GM12878 (cell line): ENCODE measurements around the gene TPRKB. TPM values are rescaled to one million over a fixed set of nuclear protein-coding genes. Genes with fewer than 3 reads are reported as not detected.
A peak's percentile ranks its signal among the peaks of the same experiment; 100 is the strongest.

Experiments
- BACH1 ChIP-seq: fragments of 450-650 bp; IDR thresholded peaks from 2 replicates; pipeline ENCODE4 v1.6.1; 2017; ENCODE audit warnings: mild to moderate bottlenecking, borderline replicate concordance
- CHD1 ChIP-seq: IDR thresholded peaks from 2 replicates; pipeline ENCODE4 v1.6.1; 2012; ENCODE audit warnings: low read depth, low read length, improper control_type of control experiment
- ESRRA ChIP-seq: IDR thresholded peaks from 2 replicates; pipeline ENCODE4 v1.6.1; 2012; ENCODE audit warnings: mild to moderate bottlenecking, low read length, improper control_type of control experiment
- KLF5 ChIP-seq: fragments of 450-650 bp; IDR thresholded peaks from 2 replicates; pipeline ENCODE4 v1.6.1; 2014; ENCODE audit warnings: mild to moderate bottlenecking; ENCODE audit not compliant: partially characterized antibody
- MXI1 ChIP-seq: fragments of 150-350 bp; IDR thresholded peaks from 2 replicates; pipeline ENCODE4 v1.6.1; 2011; ENCODE audit warnings: low read depth, mild to moderate bottlenecking, inconsistent platforms, low read length, improper control_type of control experiment
- PML ChIP-seq: IDR thresholded peaks from 2 replicates; pipeline ENCODE4 v1.6.1; 2012; ENCODE audit warnings: low read length, inconsistent platforms
- RB1 ChIP-seq: fragments of 450-650 bp; formaldehyde crosslinking; IDR thresholded peaks from 2 replicates; pipeline ENCODE4 v1.6.1; 2017; ENCODE audit warnings: mild to moderate bottlenecking, borderline replicate concordance
- SIN3A ChIP-seq: IDR thresholded peaks from 2 replicates; pipeline ENCODE4 v1.6.1; 2012; ENCODE audit warnings: low read depth, low read length, improper control_type of control experiment
- polyA plus RNA-seq, 11 experiments: library from polyadenylated mRNA; depleted of rRNA in 4 of 11; unstranded in 6 of 11; stranded (reverse) in 5 of 11; fragments of >200 nt; fragmentation: Nextera tagmentation in 4 of 11; fragmentation: Illumina TruSeq in 1 of 11; extraction: Ambion mirVana in 4 of 11; extraction: Trizol in 1 of 11; gene quantifications; 1 replicate in 1 of 11; 2 replicates in 10 of 11; pipeline versions ENCODE4 v1.2.1 to v1.2.3, GENCODE V29; 2011 to 2016; ENCODE audit warnings: inconsistent platforms in 2 of 11, missing spikeins in 2 of 11, low read depth in 1 of 11
- total RNA-seq, 4 experiments: library from RNA; depleted of rRNA in 3 of 4; stranded (reverse); fragments of >200 nt in 3 of 4; fragmentation: Illumina TruSeq in 1 of 4; extraction: Trizol in 1 of 4; gene quantifications; 2 replicates each; pipeline versions ENCODE4 v1.2.1 to v1.2.3, GENCODE V29; 2013 to 2021
- TF ChIP-seq, protein P1 (sequence below): IDR thresholded peaks from 2 replicates; pipeline ENCODE4 v1.6.1; 2012; ENCODE audit warnings: low read depth, low read length, improper control_type of control experiment
- TF ChIP-seq, protein P2 (sequence below): fragments of 450-650 bp; formaldehyde crosslinking; IDR thresholded peaks from 2 replicates; pipeline ENCODE4 v1.4.0; 2022; ENCODE audit warnings: mild to moderate bottlenecking, moderate library complexity
- TF ChIP-seq, protein P3 (sequence below): IDR thresholded peaks from 2 replicates; pipeline ENCODE4 v1.6.1; 2012; ENCODE audit warnings: mild to moderate bottlenecking, low read depth, low read length
- TF ChIP-seq, protein P4 (sequence below): fragments of 450-650 bp; conservative IDR thresholded peaks from 2 replicates; pipeline ENCODE4 v1.6.1; 2017; ENCODE audit warnings: mild to moderate bottlenecking, moderate library complexity
- TF ChIP-seq, protein P5 (sequence below): fragments of 450-650 bp; IDR thresholded peaks from 2 replicates; pipeline ENCODE4 v1.6.1; 2018; ENCODE audit warnings: mild to moderate bottlenecking, low read depth, moderate library complexity; ENCODE audit not compliant: partially characterized antibody

The TPRKB gene
- total and polyA plus RNA-seq, 10 of the 15 experiments (the other 5 are each of a cell fraction or from before 2014, with no cell fraction given), result 28.1 to 129 (median 67.2) TPM

DNA sequence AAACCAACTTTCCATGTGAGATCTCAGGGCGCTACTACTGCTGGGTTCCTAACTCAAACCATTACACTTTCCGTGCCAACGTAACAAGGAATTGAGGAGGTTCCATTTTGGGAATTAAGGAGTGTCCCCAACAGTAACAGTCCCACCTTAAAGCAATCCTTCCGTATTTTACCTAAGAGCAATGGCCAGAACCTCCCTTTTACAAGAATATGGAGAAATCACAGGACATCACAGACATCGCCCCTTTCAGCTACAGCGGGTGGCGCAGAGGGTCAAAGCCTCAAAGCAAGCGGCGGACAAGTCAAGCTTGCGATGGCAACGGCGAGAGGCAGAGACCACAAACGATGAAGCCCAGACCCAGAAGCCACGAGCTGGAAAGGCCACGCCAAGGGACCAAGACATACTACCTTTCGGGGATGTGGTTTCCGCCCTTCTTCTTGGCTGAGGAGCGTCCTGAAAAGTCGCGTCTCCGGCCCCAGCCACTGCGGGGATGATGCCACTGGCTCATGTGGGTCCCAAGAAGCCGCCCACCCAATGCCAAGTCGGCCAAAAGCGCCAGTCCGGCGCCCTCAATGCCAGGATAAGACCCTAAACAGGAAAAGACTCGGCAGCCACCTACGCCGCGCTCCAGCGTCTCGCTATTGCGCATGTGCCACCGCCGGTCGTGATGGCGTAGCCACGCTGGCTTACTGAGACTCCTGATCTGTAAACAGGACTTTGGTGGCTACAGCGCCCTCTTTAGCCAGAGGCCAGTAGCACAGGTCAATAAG, 42.5 kb upstream of the TPRKB start, which contains the start of gene DUSP11 (continued):
- TF ChIP-seq, protein P1, sequence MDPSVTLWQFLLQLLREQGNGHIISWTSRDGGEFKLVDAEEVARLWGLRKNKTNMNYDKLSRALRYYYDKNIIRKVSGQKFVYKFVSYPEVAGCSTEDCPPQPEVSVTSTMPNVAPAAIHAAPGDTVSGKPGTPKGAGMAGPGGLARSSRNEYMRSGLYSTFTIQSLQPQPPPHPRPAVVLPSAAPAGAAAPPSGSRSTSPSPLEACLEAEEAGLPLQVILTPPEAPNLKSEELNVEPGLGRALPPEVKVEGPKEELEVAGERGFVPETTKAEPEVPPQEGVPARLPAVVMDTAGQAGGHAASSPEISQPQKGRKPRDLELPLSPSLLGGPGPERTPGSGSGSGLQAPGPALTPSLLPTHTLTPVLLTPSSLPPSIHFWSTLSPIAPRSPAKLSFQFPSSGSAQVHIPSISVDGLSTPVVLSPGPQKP, result 0 out of 2 replicates have a peak, but pooled peaks have one; percentile 24
- no peak for TF ChIP-seq PML
- peak; percentile 87 for TF ChIP-seq ESRRA
- TF ChIP-seq, protein P2, sequence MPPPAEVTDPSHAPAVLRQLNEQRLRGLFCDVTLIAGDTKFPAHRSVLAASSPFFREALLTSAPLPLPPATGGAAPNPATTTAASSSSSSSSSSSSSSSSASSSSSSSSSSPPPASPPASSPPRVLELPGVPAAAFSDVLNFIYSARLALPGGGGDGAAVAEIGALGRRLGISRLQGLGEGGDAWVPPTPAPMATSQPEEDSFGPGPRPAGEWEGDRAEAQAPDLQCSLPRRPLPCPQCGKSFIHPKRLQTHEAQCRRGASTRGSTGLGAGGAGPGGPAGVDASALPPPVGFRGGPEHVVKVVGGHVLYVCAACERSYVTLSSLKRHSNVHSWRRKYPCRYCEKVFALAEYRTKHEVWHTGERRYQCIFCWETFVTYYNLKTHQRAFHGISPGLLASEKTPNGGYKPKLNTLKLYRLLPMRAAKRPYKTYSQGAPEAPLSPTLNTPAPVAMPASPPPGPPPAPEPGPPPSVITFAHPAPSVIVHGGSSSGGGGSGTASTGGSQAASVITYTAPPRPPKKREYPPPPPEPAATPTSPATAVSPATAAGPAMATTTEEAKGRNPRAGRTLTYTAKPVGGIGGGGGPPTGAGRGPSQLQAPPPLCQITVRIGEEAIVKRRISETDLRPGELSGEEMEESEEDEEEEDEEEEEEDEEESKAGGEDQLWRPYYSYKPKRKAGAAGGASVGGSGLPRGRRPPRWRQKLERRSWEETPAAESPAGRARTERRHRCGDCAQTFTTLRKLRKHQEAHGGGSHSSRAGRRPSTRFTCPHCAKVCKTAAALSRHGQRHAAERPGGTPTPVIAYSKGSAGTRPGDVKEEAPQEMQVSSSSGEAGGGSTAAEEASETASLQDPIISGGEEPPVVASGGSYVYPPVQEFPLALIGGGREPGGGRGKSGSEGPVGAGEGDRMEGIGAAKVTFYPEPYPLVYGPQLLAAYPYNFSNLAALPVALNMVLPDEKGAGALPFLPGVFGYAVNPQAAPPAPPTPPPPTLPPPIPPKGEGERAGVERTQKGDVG, result no peak
- TF ChIP-seq MXI1, result peak; percentile 65; the same call in 1 of the 2 replicates
- TF ChIP-seq, protein P3, sequence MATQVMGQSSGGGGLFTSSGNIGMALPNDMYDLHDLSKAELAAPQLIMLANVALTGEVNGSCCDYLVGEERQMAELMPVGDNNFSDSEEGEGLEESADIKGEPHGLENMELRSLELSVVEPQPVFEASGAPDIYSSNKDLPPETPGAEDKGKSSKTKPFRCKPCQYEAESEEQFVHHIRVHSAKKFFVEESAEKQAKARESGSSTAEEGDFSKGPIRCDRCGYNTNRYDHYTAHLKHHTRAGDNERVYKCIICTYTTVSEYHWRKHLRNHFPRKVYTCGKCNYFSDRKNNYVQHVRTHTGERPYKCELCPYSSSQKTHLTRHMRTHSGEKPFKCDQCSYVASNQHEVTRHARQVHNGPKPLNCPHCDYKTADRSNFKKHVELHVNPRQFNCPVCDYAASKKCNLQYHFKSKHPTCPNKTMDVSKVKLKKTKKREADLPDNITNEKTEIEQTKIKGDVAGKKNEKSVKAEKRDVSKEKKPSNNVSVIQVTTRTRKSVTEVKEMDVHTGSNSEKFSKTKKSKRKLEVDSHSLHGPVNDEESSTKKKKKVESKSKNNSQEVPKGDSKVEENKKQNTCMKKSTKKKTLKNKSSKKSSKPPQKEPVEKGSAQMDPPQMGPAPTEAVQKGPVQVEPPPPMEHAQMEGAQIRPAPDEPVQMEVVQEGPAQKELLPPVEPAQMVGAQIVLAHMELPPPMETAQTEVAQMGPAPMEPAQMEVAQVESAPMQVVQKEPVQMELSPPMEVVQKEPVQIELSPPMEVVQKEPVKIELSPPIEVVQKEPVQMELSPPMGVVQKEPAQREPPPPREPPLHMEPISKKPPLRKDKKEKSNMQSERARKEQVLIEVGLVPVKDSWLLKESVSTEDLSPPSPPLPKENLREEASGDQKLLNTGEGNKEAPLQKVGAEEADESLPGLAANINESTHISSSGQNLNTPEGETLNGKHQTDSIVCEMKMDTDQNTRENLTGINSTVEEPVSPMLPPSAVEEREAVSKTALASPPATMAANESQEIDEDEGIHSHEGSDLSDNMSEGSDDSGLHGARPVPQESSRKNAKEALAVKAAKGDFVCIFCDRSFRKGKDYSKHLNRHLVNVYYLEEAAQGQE, result no peak
- TF ChIP-seq, protein P4, sequence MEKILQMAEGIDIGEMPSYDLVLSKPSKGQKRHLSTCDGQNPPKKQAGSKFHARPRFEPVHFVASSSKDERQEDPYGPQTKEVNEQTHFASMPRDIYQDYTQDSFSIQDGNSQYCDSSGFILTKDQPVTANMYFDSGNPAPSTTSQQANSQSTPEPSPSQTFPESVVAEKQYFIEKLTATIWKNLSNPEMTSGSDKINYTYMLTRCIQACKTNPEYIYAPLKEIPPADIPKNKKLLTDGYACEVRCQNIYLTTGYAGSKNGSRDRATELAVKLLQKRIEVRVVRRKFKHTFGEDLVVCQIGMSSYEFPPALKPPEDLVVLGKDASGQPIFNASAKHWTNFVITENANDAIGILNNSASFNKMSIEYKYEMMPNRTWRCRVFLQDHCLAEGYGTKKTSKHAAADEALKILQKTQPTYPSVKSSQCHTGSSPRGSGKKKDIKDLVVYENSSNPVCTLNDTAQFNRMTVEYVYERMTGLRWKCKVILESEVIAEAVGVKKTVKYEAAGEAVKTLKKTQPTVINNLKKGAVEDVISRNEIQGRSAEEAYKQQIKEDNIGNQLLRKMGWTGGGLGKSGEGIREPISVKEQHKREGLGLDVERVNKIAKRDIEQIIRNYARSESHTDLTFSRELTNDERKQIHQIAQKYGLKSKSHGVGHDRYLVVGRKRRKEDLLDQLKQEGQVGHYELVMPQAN, result peak; percentile 81
- peak; percentile 45; the same call in 1 of the 2 replicates for TF ChIP-seq RB1
- TF ChIP-seq, protein P5, sequence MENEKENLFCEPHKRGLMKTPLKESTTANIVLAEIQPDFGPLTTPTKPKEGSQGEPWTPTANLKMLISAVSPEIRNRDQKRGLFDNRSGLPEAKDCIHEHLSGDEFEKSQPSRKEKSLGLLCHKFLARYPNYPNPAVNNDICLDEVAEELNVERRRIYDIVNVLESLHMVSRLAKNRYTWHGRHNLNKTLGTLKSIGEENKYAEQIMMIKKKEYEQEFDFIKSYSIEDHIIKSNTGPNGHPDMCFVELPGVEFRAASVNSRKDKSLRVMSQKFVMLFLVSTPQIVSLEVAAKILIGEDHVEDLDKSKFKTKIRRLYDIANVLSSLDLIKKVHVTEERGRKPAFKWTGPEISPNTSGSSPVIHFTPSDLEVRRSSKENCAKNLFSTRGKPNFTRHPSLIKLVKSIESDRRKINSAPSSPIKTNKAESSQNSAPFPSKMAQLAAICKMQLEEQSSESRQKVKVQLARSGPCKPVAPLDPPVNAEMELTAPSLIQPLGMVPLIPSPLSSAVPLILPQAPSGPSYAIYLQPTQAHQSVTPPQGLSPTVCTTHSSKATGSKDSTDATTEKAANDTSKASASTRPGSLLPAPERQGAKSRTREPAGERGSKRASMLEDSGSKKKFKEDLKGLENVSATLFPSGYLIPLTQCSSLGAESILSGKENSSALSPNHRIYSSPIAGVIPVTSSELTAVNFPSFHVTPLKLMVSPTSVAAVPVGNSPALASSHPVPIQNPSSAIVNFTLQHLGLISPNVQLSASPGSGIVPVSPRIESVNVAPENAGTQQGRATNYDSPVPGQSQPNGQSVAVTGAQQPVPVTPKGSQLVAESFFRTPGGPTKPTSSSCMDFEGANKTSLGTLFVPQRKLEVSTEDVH, result no peak
- TF ChIP-seq CHD1, result peak; percentile 49; the same call in 1 of the 2 replicates
- 0 out of 2 replicates have a peak, but pooled peaks have one; percentile 75 for TF ChIP-seq SIN3A
- TF ChIP-seq KLF5, result no peak
- TF ChIP-seq BACH1, result 0 out of 2 replicates have a peak, but pooled peaks have one; percentile 21
